Fibroblast of lung (primary cell): Measurements from ENCODE around the gene NOC4L.

Experiments used
- CTCF ChIP-seq, 2 donors: IDR thresholded peaks in 1 of 2; conservative IDR thresholded peaks in 1 of 2; 1 replicate in 1 of 2; 2 replicates in 1 of 2; pipeline ENCODE4 v1.5.1; 2011 to 2012; ENCODE audit warnings: low read length in 2 of 2, control low read depth in 1 of 2, inconsistent platforms in 1 of 2, low read depth in 1 of 2, mild to moderate bottlenecking in 1 of 2
- EZH2 ChIP-seq: IDR thresholded peaks from 2 replicates; pipeline ENCODE4 v1.5.1; 2012; ENCODE audit warnings: low read length, control low read depth, mild to moderate bottlenecking; ENCODE audit errors: missing control alignments

- TF ChIP-seq CTCF (conservative IDR thresholded peaks at IDR 0.05 in 1 of 2, IDR thresholded peaks at IDR 0.05 in 1 of 2; ENCODE audit: low read depth in 1 of 2, low read length in 2 of 2) (no peak), EZH2 (no peak)
Observed at GRCh38 chr12:132144810-132145168, 532 bp downstream of the NOC4L start.
